Measurements from ENCODE around the gene FAM221B. TPM values are rescaled to one million over a fixed set of nuclear protein-coding genes. Genes with fewer than 3 reads are reported as not detected.

Gene FAM221B
- total and polyA plus RNA-seq, 2 of the 4 experiments (the other 2 are of a cell fraction) = not detected

GRCh38 chr9:35814106-35814840 is 14.3 kb downstream of the FAM221B start (continued):
- TF ChIP-seq RAD21 (IDR thresholded peaks at IDR 0.05; ENCODE audit: low read length) = no peak
- no peak for TF ChIP-seq NFE2L2 (IDR thresholded peaks at IDR 0.05; ENCODE audit: low read depth, low read length)
- TF ChIP-seq RFX5 (IDR thresholded peaks at IDR 0.05; ENCODE audit: low read depth, low read length) = no peak

GRCh38 chr9:35813434-35814105 is 15.0 kb downstream of the FAM221B start:
- H3K9me3 ChIP-seq (ENCODE audit: control insufficient read depth, insufficient read depth, low read length) = no peaks in the 10 kb centered on the region
- no peak overlapping the region for H2BK15ac ChIP-seq (ENCODE audit: low read depth, low read length)
- H3K9ac ChIP-seq (ENCODE audit: low read depth, low read length) = no peak overlapping the region
- CTCF ChIA-PET = interaction anchor here (1.0 to 2.1 kb wide), 3 partner anchors 13 to 69 kb away, joined by 3 to 10 read pairs (median 5); no protein-coding TSS in a partner anchor
- no peak overlapping the region for H3K27ac ChIP-seq (ENCODE audit: insufficient read depth, low read length)
- intact Hi-C loops (cut with micrococcal nuclease) (loop anchor here (2.0 to 10.0 kb wide), 2 partner anchors 23 to 159 kb away; partner anchors contain the start of genes CCDC107, NPR2, RMRP and SIT1), in situ Hi-C loops (cut with MboI; ENCODE audit: low sequenced_read_pairs) (no loop called here), dilution Hi-C loops (cut with HindIII; ENCODE audit: low sequenced_read_pairs, unreplicated experiment) (no loop called here)
- H2AFZ ChIP-seq (replicated peaks; ENCODE audit: low read length, poor library complexity) = peak overlapping the region; percentile 25
- H3K79me1 ChIP-seq (ENCODE audit: low read depth in 1 of 2, low read length in 2 of 2) = peaks cover 10 to 21% of the 10 kb centered on the region in 2 experiments; a peak in 3 of 4 replicates
- no peak overlapping the region for H3K4me3 ChIP-seq (ENCODE audit: insufficient read depth, low read depth, low read length)
- no TSS peak for BruUV-seq (replicated peaks)
- no peak overlapping the region for H3K18ac ChIP-seq (ENCODE audit: low read depth, low read length)
- no peak overlapping the region for H3K4me2 ChIP-seq (ENCODE audit: low read depth, low read length)
- H3K4me1 ChIP-seq (ENCODE audit: control insufficient read depth, insufficient read depth, low read length) = no peaks in the 10 kb centered on the region; the same call in 1 of the 2 replicates
- H3K27me3 ChIP-seq (ENCODE audit: control insufficient read depth, insufficient read depth, low read length) = peaks cover 6% of the 10 kb centered on the region; the same call in 1 of the 2 replicates
- H2AK5ac ChIP-seq (ENCODE audit: low read depth, low read length) = peak overlapping the region; percentile 53; the same call in 1 of the 2 replicates
- H3K36me3 ChIP-seq (ENCODE audit: control insufficient read depth, insufficient read depth, low read length) = peaks cover 8% of the 10 kb centered on the region
- WGBS, 2 experiments (ENCODE audit: extremely low coverage in 2 of 2, insufficient read length in 1 of 2) = 60% methylated on average over 1 of the region's 10 CpGs; no CpG with 5 or more reads in 1 of the 2 experiments
- no peak overlapping the region for H3K23ac ChIP-seq (ENCODE audit: low read depth, low read length)
- no peak overlapping the region for H2BK120ac ChIP-seq (ENCODE audit: low read depth, low read length)
- H4K5ac ChIP-seq (ENCODE audit: low read depth, low read length) = 0 out of 2 replicates have a peak overlapping the region, but pooled peaks have one; percentile 3
- peak overlapping the region in 1 of 2 experiments; percentile 9; a peak in 1 of 4 replicates for H4K8ac ChIP-seq (ENCODE audit: low read depth in 2 of 2, low read length in 2 of 2)
- ATAC-seq (ENCODE audit: low read depth) (no peak), DNase-seq (peak; percentile 32)
- TF ChIP-seq CEBPB (IDR thresholded peaks at IDR 0.05; ENCODE audit: low read depth, low read length) = no peak
- TF ChIP-seq SMC3 (IDR thresholded peaks at IDR 0.05; ENCODE audit: low read depth, low read length) = peak; percentile 19; the same call in 1 of the 2 replicates
- no peak for TF ChIP-seq CHD1 (IDR thresholded peaks at IDR 0.05; ENCODE audit: low read depth, low read length)
- no peak for TF ChIP-seq RFX5 (IDR thresholded peaks at IDR 0.05; ENCODE audit: low read depth, low read length)
- 0 out of 2 replicates have a peak, but pooled peaks have one; percentile 23 for TF ChIP-seq CTCF (conservative IDR thresholded peaks at IDR 0.05; ENCODE audit: low read depth, low read length)
- TF ChIP-seq MAFK (IDR thresholded peaks at IDR 0.05; ENCODE audit: low read depth, low read length) = no peak
- TF ChIP-seq BHLHE40 (IDR thresholded peaks at IDR 0.05; ENCODE audit: low read depth, low read length) = no peak
- no peak for TF ChIP-seq MXI1 (IDR thresholded peaks at IDR 0.05; ENCODE audit: borderline replicate concordance, low read depth, low read length)
- POLR2A ChIA-PET (ENCODE audit: unreplicated experiment) = no interaction called here
- peaks cover 5% of the 10 kb centered on the region for H4K20me1 ChIP-seq (ENCODE audit: insufficient read depth, low read length)
- no peak overlapping the region for H4K91ac ChIP-seq (ENCODE audit: insufficient read depth, low read depth, low read length)
- no peak overlapping the region for H2BK20ac ChIP-seq (ENCODE audit: low read depth, low read length)
- H3K9me1 ChIP-seq (ENCODE audit: insufficient read depth, low read length) = peaks cover 6% of the 10 kb centered on the region; the same call in 1 of the 2 replicates
- H3K56ac ChIP-seq (ENCODE audit: extremely low read depth, insufficient read depth, low read length) = no peak overlapping the region
- no peak overlapping the region for H3K4ac ChIP-seq (ENCODE audit: low read depth, low read length)
- no peak overlapping the region for H2AK9ac ChIP-seq (replicated peaks; ENCODE audit: low read depth, low read length, poor library complexity)
- H3K14ac ChIP-seq (replicated peaks; ENCODE audit: low read depth, low read length) = no peak overlapping the region
- no peak overlapping the region for H2BK5ac ChIP-seq (ENCODE audit: low read depth, low read length, poor library complexity, severe bottlenecking)
